K562 treated with DMSO at 1 percent for 48 hours (cell line): Measurements from ENCODE around the gene RAB10. TPM values are rescaled to one million over a fixed set of nuclear protein-coding genes. Genes with fewer than 3 reads are reported as not detected.

Source experiments
- total RNA-seq: library from RNA; unstranded; fragments of 300-600 nt; gene quantifications from 2 replicates; pipeline ENCODE4 v1.2.3, GENCODE V29; 2022; ENCODE audit warnings: low replicate concordance; ENCODE audit errors: extremely low read depth

Gene RAB10
- 352 TPM in 1 of 2 replicates, not detected in the other for total RNA-seq

GRCh38 chr2:26033818-26034636, at the start of gene RAB10:
RAB10 (plus strand) TSS chr2:26034084; CDS start chr2:26034609, 525 bp downstream.

GRCh38 chr2:26172871-26173775, 139.2 kb downstream of the RAB10 start, which contains the start of gene GAREM2:
GAREM2 (plus strand) TSS chr2:26173088; CDS start chr2:26173221, 133 bp downstream.

Other genes starting within 250 kb of the RAB10 start
- gene ASXL2, start 155.6 kb upstream of the RAB10 start, total RNA-seq = not detected in 2 replicates
- gene KIF3C, start 51.6 kb upstream of the RAB10 start, total RNA-seq = not detected in 2 replicates
- gene GAREM2, start 139.0 kb downstream of the RAB10 start, total RNA-seq = not detected in 2 replicates
- gene HADHA, start 210.5 kb downstream of the RAB10 start, total RNA-seq = 229 TPM in 1 of 2 replicates, not detected in the other
- gene HADHB, start 210.9 kb downstream of the RAB10 start, total RNA-seq = not detected in 2 replicates